Glutamatergic neuron (in vitro differentiated cells): Measurements from ENCODE around the gene RPTOR. TPM values are rescaled to one million over a fixed set of nuclear protein-coding genes. Genes with fewer than 3 reads are reported as not detected.
"Not testable (repeated sequence)": the region's sequence is repeated elsewhere in the genome, so short reads cannot be mapped to it uniquely, and the experiment has no call there.

Experiments
- DNase-seq: peaks from one replicate; pipeline ENCODE4 v3.0.0; 2022
- H3K27ac Mint-ChIP-seq: one replicate; pipeline ENCODE4 v1.8.0; 2020; ENCODE audit warnings: mild to moderate bottlenecking, mixed read lengths, inconsistent platforms; ENCODE audit not compliant: unreplicated experiment
- H3K27me3 Mint-ChIP-seq: one replicate; pipeline ENCODE4 v1.8.0; 2020; ENCODE audit warnings: mild to moderate bottlenecking, moderate library complexity, mixed read lengths, inconsistent platforms; ENCODE audit not compliant: unreplicated experiment
- H3K36me3 Mint-ChIP-seq: one replicate; pipeline ENCODE4 v1.8.0; 2020; ENCODE audit warnings: mild to moderate bottlenecking, mixed read lengths, inconsistent platforms; ENCODE audit not compliant: unreplicated experiment
- H3K4me1 Mint-ChIP-seq: one replicate; pipeline ENCODE4 v1.8.0; 2020; ENCODE audit warnings: mild to moderate bottlenecking, low read depth, mixed read lengths, inconsistent platforms; ENCODE audit not compliant: unreplicated experiment
- H3K4me3 Mint-ChIP-seq: one replicate; pipeline ENCODE4 v1.8.0; 2020; ENCODE audit warnings: mild to moderate bottlenecking, mixed read lengths, inconsistent platforms; ENCODE audit not compliant: unreplicated experiment
- H3K9me3 Mint-ChIP-seq: one replicate; pipeline ENCODE4 v1.8.0; 2020; ENCODE audit warnings: mild to moderate bottlenecking, moderate library complexity, mixed read lengths, inconsistent platforms; ENCODE audit not compliant: unreplicated experiment
- CTCF ChIP-seq: fragments of 200-600 bp; sonication (generic); IDR thresholded peaks from one replicate; pipeline ENCODE4 v1.5.0; 2021; ENCODE audit not compliant: partially characterized antibody, unreplicated experiment
- total RNA-seq: library from RNA; stranded (reverse); fragmentation: NEBNext Ultra II Directional; extraction: Animal tissue kit (Norgen Biotek cat#: 25700); gene quantifications from one replicate; pipeline ENCODE4 v1.2.1, GENCODE V29; 2021; ENCODE audit not compliant: unreplicated experiment

RPTOR gene
- total RNA-seq, 1 donor from 2014 or later, result 39.8 TPM

GRCh38 chr17:80794281-80795089, 249.8 kb downstream of the RPTOR start:
- peak overlapping the region; percentile 12 for H3K27ac Mint-ChIP-seq
- H3K4me3 Mint-ChIP-seq, result no peak overlapping the region
- peaks cover 6% of the 10 kb centered on the region for H3K36me3 Mint-ChIP-seq
- H3K4me1 Mint-ChIP-seq, result peaks cover 60% of the 10 kb centered on the region
- no peak for DNase-seq
- peaks cover 6% of the 10 kb centered on the region for H3K27me3 Mint-ChIP-seq
- no peak for TF ChIP-seq CTCF
- H3K9me3 Mint-ChIP-seq, result peaks cover 6% of the 10 kb centered on the region

GRCh38 chr17:80795090-80795580, 250.5 kb downstream of the RPTOR start:
- Mint-ChIP-seq H3K36me3 (peaks cover 6% of the 10 kb centered on the region), H3K9me3 (peaks cover 3% of the 10 kb centered on the region), H3K4me3 (no peak overlapping the region), H3K27ac (peak overlapping the region; percentile 12), H3K4me1 (peaks cover 56% of the 10 kb centered on the region), H3K27me3 (peaks cover 6% of the 10 kb centered on the region)
- no peak for TF ChIP-seq CTCF
- no peak for DNase-seq

DNA sequence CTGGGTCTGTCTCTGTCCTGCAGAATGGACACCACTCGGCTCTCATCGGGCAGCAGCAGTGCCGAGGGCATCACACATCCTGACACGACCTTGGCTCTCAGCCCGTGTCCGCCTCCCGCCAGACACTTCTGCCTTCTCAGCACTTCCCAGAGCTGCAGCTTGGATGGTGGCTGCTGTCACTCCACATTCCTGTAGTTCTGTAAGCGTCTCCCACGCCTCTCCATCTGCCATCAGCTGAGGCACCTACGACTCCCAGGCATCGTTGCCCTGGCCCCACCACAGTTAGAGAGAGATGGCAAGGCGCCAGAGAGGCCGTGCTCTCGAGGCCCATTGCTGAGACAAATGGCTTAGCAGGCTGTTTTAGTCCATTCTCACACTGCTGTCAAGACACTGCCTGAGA, 251.1 kb downstream of the RPTOR start:
- DNase-seq, result no peak
- H3K4me1 Mint-ChIP-seq, result peaks cover 54% of the 10 kb centered on the region

DNA sequence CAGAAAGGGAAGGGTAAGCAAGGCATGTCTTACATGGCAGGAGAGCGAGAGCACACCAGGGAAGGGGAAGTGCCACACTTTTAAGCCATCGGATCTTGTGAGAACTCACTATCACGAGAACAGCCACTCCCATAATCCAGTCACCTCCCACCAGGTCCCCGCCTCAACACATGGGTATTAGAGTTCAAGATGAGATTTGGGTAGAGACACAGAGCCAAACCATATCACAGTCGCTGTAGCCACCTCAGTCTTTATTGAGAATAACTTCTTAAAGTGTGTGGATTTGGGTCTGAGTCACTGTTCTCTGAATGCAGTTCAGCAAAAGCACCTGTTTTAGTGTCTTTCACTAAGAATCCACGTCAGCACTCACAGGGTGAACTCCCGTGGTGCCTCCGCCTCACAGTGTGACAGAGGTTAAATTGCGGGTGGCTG, 251.8 kb downstream of the RPTOR start:
- H3K27me3 Mint-ChIP-seq, result peaks cover 6% of the 10 kb centered on the region
- H3K36me3 Mint-ChIP-seq, result peaks cover 7% of the 10 kb centered on the region
- DNase-seq, result no peak
- no peak overlapping the region for H3K27ac Mint-ChIP-seq
- H3K4me3 Mint-ChIP-seq, result no peak overlapping the region
- H3K4me1 Mint-ChIP-seq, result peaks cover 47% of the 10 kb centered on the region
- peaks cover 5% of the 10 kb centered on the region for H3K9me3 Mint-ChIP-seq
- no peak for TF ChIP-seq CTCF

More for the DNA sequence above, 251.1 kb downstream of the RPTOR start:
- no peak for TF ChIP-seq CTCF
- Mint-ChIP-seq H3K27ac (no peak overlapping the region), H3K27me3 (peaks cover 6% of the 10 kb centered on the region), H3K4me3 (no peak overlapping the region), H3K36me3 (peaks cover 6% of the 10 kb centered on the region), H3K9me3 (peaks cover 4% of the 10 kb centered on the region)

DNA sequence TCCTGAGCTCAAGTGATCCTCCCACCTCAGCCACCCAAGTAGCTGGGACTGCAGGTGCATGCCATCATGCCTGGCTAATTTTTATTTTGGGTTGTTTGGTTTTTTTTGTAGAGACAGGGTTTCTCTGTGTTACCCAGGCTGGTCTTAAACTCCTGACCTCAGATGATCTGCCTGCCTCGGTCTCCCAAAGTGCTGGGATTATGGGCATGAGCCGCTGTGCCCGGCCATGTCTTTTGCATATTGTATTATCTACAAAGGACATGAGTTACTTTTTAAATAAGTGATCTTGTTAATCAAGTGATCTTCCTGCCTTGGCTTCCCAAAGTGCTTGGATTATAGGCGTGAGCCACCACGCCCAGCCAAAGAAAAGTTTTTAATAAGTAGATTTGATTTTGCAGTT, 252.6 kb downstream of the RPTOR start:
- not testable (repeated sequence) for H3K4me3 Mint-ChIP-seq, H3K36me3 Mint-ChIP-seq

More for the DNA sequence above, 252.6 kb downstream of the RPTOR start:
- H3K9me3 Mint-ChIP-seq, H3K27me3 Mint-ChIP-seq, DNase-seq, H3K27ac Mint-ChIP-seq: not testable (repeated sequence)
- peaks cover 43% of the 10 kb centered on the region for H3K4me1 Mint-ChIP-seq
